Prostate gland (tissue), 2 donors: Measurements from ENCODE around the gene GRK7.

Source experiments
- CTCF ChIP-seq, 4 experiments: fragments of 200-600 bp in 2 of 4; fragments of 450-650 bp in 2 of 4; sonication (generic) in 2 of 4; IDR thresholded peaks; 1 replicate in 3 of 4; 2 replicates in 1 of 4; pipeline ENCODE4 v1.5.1; 2016 to 2019; ENCODE audit warnings: antibody characterized with exemption in 4 of 4, mild to moderate bottlenecking in 2 of 4, moderate library complexity in 2 of 4
- POLR2A ChIP-seq: fragments of 450-650 bp; IDR thresholded peaks from one replicate; pipeline ENCODE4 v1.6.1; 2016; ENCODE audit warnings: antibody characterized with exemption, mild to moderate bottlenecking

DNA sequence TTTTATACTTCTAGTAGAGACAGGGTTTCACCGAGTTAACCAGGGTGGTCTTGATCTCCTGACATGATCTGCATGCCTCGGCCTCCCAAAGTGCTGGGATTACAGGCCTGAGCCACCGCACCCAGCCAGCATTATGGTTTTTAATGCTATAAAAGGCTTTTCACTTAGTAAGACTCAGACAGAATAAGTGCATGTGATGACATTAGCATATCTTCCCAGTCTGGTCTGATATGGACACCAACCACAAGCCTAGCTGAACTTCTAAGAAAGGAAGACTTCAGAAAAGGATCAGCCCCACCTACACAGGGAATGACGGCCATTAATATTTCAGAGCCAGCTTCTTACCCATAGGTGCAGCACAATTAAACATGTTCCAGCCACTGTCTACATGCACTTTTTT lies 27.0 kb downstream of the GRK7 start:
- no peak for TF ChIP-seq POLR2A
- TF ChIP-seq CTCF (IDR thresholded peaks at IDR 0.05): no peak
